Lower leg skin (tissue), 4 donors: ENCODE measurements around the gene SEMA3D. TPM values are rescaled to one million over a fixed set of nuclear protein-coding genes. Genes with fewer than 3 reads are reported as not detected.

Experiments
- DNase-seq, 2 donors: peaks; one replicate each; pipeline ENCODE4 v3.0.0-alpha.2; 2019; ENCODE audit warnings: low spot score in 2 of 2
- H3K4me3 ChIP-seq: fragments of 200-600 bp; sonication (generic); 2 replicates; pipeline ENCODE4 v1.5.1; 2017; ENCODE audit warnings: mild to moderate bottlenecking, low read depth; ENCODE audit not compliant: poor library complexity, severe bottlenecking
- POLR2A ChIP-seq, 2 donors: fragments of 450-650 bp; IDR thresholded peaks; one replicate each; pipeline ENCODE4 v1.6.1; 2016 to 2017; ENCODE audit warnings: antibody characterized with exemption in 2 of 2, mild to moderate bottlenecking in 1 of 2, moderate library complexity in 1 of 2
- WGBS, 2 donors: methylation state at CpG; one replicate each; pipeline ENCODE4 v1.1.5; 2018; 5-methylcytosine and 5-hydroxymethylcytosine counted together
- intact Hi-C: fragments of 100-400 bp; cut with DNase I; formaldehyde crosslinking; loops from one replicate; pipeline ENCODE4 v1.15.0; 2023; ENCODE audit warnings: low total_unique reads
- total RNA-seq, 4 donors: library from RNA; depleted of rRNA; stranded (reverse); fragments of >200 nt; gene quantifications; one replicate each; pipeline ENCODE4 v1.1.0, GENCODE V29; 2016
- TF ChIP-seq, protein P1 (sequence below), 3 donors: fragments of 450-650 bp; IDR thresholded peaks; one replicate each; pipeline ENCODE4 v1.5.1; 2016; ENCODE audit warnings: antibody characterized with exemption in 3 of 3, mild to moderate bottlenecking in 3 of 3, moderate library complexity in 2 of 3

SEMA3D gene
- total RNA-seq, 4 donors from 2014 or later = 2.4 to 4.7 (median 2.7) TPM

DNA sequence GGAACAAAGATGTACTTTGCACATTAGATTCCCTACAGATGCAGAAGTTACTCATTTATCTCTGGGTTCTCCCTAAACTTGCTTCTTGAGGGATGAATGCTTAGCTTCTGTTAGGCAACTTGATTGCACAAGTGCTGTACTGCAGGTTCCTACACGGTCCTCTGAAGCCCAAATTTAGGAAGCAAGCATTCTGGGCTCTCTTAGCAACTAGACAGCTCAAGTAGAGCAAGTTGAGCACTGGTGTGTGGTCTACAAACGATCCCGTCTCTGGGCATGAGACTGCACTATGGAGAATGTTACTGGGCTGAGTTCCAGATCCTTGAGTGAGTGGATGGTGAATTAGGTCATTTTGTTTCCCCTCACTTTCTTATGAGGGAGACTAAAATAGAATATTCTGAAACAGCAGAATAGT lies 14.3 kb downstream of the SEMA3D start:
- no peak for TF ChIP-seq POLR2A (IDR thresholded peaks at IDR 0.05)
- intact Hi-C loops = no loop called here
- WGBS, 2 donors = 22 to 24% methylated on average over 3 of the region's 3 CpGs
- DNase-seq = no peak
- no peak overlapping the region for H3K4me3 ChIP-seq

DNA sequence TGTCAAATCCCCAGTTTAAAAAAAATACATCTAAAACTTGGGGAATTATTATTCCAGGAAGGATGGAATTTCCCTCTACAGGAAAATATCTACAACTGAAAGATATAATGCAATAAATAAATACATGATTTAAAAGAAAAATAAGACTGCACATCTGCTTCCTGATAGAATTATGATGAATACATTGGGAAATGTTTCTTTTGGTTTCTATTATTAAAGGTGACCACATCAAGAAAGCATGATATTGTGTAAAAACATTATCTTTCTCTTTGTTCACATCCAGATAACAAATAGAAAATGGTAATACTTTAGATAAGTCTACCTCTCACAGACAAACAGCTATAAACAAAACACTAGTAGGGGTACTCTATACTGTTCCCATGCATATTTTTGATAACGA lies 19.2 kb downstream of the SEMA3D start:
- intact Hi-C loops = no loop called here
- WGBS, 2 donors = 96 to 98% methylated on average over 1 of the region's 1 CpG

DNA sequence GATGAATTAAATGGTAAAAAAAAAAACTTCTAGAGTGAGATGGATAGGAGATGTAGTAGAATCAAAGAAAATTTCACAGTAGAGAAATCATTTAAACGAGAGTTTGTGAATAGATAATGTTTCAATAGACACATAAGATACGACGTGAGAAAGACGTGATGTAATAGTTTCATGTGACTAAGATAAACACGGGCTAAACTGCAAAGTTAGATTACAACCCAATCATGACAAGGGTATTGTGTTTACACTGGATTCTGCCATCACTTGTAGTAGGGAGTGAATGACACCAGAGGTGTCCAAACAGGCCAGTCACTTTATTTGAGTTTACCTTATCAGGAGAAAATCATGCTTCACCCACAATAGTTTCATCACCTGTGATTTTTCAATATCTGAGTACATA lies 21.6 kb downstream of the SEMA3D start:
- 86% methylated on average over 5 of the region's 5 CpGs for WGBS, 2 donors
- no peak overlapping the region for H3K4me3 ChIP-seq
- no peak for TF ChIP-seq POLR2A (IDR thresholded peaks at IDR 0.05)
- TF ChIP-seq, protein P1, sequence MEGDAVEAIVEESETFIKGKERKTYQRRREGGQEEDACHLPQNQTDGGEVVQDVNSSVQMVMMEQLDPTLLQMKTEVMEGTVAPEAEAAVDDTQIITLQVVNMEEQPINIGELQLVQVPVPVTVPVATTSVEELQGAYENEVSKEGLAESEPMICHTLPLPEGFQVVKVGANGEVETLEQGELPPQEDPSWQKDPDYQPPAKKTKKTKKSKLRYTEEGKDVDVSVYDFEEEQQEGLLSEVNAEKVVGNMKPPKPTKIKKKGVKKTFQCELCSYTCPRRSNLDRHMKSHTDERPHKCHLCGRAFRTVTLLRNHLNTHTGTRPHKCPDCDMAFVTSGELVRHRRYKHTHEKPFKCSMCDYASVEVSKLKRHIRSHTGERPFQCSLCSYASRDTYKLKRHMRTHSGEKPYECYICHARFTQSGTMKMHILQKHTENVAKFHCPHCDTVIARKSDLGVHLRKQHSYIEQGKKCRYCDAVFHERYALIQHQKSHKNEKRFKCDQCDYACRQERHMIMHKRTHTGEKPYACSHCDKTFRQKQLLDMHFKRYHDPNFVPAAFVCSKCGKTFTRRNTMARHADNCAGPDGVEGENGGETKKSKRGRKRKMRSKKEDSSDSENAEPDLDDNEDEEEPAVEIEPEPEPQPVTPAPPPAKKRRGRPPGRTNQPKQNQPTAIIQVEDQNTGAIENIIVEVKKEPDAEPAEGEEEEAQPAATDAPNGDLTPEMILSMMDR (IDR thresholded peaks at IDR 0.05) = no peak
- no peak for DNase-seq
- intact Hi-C loops = no loop called here

More for the DNA sequence above, 19.2 kb downstream of the SEMA3D start:
- TF ChIP-seq POLR2A (IDR thresholded peaks at IDR 0.05) = no peak
- TF ChIP-seq, protein P1 (IDR thresholded peaks at IDR 0.05) = no peak
- no peak overlapping the region for H3K4me3 ChIP-seq
- DNase-seq = no peak

DNA sequence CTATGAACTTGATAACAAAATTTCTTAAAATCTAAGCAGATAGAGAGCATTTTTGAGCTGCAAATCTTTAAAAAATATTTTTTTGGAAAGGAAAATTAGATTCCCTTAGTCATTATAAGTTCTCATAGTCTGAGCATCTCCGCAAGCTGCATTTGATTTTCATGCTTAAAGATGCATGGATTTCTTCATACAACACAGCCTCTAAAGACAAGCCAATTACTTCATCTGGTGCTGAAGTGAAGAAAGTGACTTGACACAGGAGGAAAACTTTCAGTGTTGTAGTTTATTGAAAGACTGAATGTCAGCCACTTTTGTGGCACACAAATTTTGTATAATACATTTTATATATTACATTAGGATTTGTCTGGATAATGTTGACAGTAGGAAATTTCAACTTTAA lies 22.5 kb downstream of the SEMA3D start:
- WGBS, 2 donors = 89 to 98% methylated on average over 1 of the region's 1 CpG
- TF ChIP-seq POLR2A (IDR thresholded peaks at IDR 0.05) = no peak
- TF ChIP-seq, protein P1 (IDR thresholded peaks at IDR 0.05) = no peak
- intact Hi-C loops = no loop called here
- H3K4me3 ChIP-seq = no peak overlapping the region
- no peak for DNase-seq

DNA sequence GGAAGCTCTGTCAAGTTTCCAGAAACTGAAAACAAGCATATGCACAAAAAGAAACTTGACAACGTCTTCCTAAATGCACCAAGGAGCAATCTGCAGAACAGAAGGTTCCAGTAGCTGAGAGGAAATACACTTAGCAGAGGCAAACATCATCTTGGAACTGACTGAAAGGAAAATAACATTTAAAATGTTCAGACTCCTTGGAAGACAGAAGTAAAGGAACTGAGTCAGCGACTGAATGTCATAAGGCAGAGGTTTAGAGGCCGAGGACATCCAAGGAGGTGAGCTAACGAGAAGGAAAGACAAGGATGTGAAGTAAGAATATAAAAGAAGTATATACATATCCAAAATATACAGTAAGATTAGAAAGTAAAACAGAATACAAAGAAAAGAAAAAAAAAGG lies 24.1 kb downstream of the SEMA3D start:
- intact Hi-C loops = no loop called here
- TF ChIP-seq POLR2A (IDR thresholded peaks at IDR 0.05) = no peak
- no peak for DNase-seq
- WGBS, 2 donors = 46 to 65% methylated on average over 4 of the region's 4 CpGs
- H3K4me3 ChIP-seq = no peak overlapping the region

DNA sequence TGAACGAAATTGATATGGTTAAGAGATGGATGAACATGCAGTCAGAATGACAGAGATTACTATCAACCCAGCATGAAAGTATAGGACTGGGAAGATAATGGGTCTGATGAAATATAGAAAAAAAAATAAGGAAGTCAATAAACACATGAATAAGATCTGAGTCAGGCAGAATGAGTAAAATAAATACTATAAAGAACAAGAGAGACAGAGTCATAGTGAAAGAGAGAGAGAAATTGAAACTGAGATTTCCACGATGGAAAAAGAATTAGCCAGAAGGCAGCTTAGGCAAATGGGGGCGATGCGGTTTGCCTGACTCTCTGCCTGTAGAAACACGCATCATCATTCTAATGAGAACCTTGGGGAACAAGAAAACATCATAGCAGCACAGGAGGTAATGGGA lies 26.6 kb downstream of the SEMA3D start:
- WGBS, 2 donors = 36 to 50% methylated on average over 5 of the region's 5 CpGs
- no peak for TF ChIP-seq POLR2A (IDR thresholded peaks at IDR 0.05)
- TF ChIP-seq, protein P1 (IDR thresholded peaks at IDR 0.05) = no peak
- intact Hi-C loops = no loop called here
- no peak for DNase-seq
- no peak overlapping the region for H3K4me3 ChIP-seq

DNA sequence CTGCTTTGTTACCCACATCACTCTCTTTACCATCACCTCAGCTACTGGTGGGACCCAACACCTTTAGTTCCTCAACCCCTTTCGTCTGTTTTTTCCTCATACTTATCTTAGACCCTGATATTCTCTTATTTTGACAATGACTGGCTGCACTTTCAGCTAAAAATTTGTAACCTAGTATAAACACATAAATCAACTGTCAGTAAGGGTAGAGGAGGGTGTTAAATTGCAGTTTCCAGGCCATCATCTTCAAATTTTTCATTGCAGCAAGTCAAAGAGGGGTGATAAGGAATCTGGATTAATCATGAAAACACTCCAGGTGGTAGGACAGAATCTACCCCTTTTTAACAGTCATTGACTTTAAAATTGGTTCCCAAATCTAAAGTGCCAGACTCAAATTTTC lies 27.9 kb downstream of the SEMA3D start:
- intact Hi-C loops = no loop called here
- 94 to 100% methylated on average over 1 of the region's 1 CpG for WGBS, 2 donors
- H3K4me3 ChIP-seq = no peak overlapping the region
- TF ChIP-seq, protein P1 (IDR thresholded peaks at IDR 0.05) = no peak
- TF ChIP-seq POLR2A (IDR thresholded peaks at IDR 0.05) = no peak
- DNase-seq = no peak
